GM19324 (cell line): Measurements from ENCODE around the gene PPIP5K1.

Experiments
- ATAC-seq: cut with Tn5 transposase; IDR thresholded peaks from one replicate; pipeline ENCODE4 v1.9.1; 2021; ENCODE audit warnings: mild to moderate bottlenecking, moderate library complexity; ENCODE audit not compliant: unreplicated experiment, low FRiP score

Gene PPIP5K1

DNA sequence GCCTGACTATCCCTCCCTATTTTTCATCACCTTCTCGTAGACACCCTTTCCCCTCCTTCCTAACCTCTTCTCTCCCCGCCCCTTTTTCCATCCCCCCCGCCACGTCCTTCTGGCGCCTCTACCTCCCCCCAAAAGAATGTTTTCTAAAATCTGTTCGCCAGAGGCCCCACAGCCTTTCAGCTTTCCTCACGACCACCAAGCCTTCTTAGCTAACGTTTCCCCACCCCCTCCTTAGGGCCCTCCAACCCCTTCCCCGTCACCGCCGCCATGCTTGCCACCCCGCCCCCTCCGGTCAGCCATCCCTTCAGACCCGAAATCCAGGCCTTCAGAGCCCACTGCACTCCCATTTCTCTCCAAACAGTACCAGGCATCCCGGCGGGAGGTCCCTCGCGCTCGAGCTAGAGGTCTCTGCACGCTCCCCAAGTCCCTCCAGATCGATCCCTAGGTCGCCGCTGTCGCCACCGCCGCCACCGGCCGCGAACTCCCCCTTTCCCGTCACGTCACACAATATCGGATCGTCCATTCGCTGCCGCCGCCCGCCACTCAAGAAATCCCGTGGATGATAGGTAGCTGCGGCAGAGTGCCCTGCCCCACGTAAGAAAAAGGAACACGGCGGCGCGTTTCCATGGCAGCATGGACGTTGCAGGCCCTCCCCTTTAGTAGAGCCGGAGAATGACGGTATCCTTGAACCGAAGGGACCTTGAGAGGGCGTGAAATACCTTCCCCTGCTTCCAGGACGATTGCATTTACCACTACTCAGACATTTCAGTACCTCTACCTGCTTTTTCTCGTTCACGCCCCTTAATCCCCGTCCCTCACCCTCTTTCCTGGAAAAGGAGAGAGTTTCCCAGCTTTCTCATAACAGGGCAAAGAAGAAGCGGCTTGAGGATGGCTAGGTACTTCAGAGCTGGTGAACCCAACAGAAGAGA, 97.1 kb downstream of the PPIP5K1 start, which contains the start of gene TP53BP1:
TP53BP1 (minus strand) TSS at position 484 of the 929 bp plus-strand sequence; CDS start at position 371, 113 bp downstream.
- ATAC-seq, result peak; percentile 99

DNA sequence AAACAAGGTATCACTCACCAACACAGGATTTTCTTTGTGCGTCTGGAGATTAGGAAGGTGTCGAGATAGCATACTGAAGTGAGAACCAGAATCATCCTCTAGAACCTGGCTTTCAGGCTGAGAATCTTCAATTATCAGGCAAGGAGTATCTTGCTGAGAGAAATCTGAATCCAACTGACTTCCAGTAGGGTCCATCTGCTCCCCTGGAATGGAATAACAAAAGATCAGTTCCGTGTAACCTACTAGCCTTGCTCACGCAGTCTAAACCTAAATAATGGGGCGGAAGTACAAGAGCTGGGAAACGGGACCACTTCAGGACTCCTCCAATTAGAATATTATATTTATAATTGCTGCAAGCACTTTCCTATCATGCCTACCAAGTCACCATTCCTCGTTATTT, 97.7 kb downstream of the PPIP5K1 start:
- no peak for ATAC-seq

DNA sequence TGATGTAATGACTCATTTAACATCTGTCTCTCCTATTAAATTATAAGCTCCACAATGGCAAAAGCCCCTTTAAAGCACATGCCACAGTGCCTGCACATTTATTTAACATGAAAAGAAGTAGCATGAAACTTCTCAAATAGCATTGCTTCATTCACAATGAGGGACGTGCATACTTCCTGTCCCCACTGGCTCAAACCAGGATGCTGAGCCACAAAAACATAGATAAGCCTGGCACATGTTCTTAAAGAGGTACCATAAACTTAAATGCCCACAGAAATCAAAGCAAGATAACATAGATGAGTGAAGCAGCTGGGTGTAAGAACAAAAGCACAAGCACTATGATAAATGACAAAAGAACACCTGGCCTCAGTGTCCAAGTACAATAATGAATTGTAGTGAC, 100.8 kb downstream of the PPIP5K1 start:
- no peak for ATAC-seq

DNA sequence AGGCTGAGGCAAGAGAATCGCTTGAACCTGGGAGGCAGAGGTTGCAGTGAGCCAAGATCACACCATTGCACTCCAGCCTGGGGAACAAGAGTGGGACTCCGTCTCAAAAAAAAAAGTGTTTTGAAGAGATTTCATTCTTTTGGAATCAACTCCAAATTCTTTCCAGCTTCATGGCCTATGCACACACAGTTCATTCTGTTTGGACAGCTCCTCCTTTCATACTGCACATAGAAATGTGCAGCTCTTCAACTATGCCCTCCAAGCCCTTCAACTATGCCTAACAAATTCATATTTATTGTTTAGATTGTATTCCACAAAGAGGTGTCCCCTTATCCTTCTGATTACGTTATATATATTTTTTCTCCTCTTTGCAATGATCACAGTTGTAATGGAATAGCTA, 101.2 kb downstream of the PPIP5K1 start:
- ATAC-seq, result no peak

DNA sequence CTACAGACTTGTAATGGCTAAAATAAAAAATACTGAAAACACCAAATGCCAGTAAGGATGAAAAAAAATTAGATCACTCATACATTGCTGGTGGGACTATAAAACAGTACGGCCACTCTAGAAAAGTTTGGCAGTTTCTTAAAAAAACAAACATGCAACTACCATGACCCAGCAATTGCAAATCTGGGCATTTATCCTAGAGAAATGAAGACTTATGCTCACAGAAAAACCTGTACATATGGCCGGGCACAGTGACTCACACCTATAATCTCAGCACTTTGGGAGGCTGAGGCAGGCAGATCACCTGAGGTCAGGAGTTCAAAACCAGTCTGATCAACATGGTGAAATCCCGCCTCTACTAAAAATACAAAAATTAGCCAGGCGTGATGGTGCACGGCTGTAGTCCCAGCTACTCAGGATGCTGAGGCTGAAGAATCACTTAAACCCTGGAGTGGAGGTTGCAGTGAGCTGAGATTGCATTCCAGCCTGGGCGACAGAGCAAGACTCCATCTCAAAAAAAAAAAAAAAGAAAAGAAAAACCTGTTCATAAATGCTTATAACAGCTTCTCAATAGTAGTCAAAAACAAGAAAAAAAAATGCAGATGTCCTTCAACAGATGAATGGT, 102.6 kb downstream of the PPIP5K1 start:
- ATAC-seq, result no peak

DNA sequence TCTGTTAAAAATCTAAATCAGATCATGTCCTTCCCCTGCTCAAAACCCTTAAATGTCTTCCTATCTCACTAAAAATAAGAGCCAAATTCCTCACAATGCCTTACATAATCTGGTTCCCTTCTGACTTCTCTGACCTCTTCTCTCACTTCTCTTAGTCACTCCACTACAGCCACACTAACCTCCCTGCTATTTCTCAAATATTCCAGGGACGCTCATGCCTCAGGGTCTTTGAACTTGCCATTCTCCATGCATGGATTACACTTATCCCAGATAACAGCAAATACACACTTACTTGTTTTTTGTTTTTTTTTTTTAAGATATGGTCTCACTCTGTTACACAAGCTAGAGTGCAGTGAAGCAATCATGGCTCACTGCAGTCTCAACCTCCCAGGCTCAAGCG, 105.6 kb downstream of the PPIP5K1 start:
- no peak for ATAC-seq
